HepG2 (cell line): Measurements from ENCODE around the gene SDC3. TPM values are rescaled to one million over a fixed set of nuclear protein-coding genes. Genes with fewer than 3 reads are reported as not detected.
A peak's percentile ranks its signal among the peaks of the same experiment; 100 is the strongest.

Experiments
- ATAC-seq: fragments of 200-7000 bp; cut with Tn5 transposase; 3 replicates; pipeline ENCODE4 v1.9.1; 2020; ENCODE audit warnings: mild to moderate bottlenecking, moderate library complexity
- BruUV-seq: library from RNA; stranded (reverse); fragments of 400-500 nt; replicated peaks from 2 replicates; lab custom pipeline; 2021; lab: Mats Ljungman, UMichigan
- CTCF ChIA-PET: fragments of 300-600 bp; formaldehyde crosslinking; extraction: SDS; loops from one replicate; lab custom pipeline; 2021; ENCODE audit warnings: low total read pairs, inconsistent platforms, low intra/inter-chr PET ratio; lab: Yijun Ruan, JAX
- POLR2A ChIA-PET: fragments of 350-600 bp; sonication (Branson Sonifier 250); formaldehyde crosslinking; loops from one replicate; lab custom pipeline; 2020; ENCODE audit warnings: antibody characterized with exemption, inconsistent platforms; lab: Yijun Ruan, JAX
- DNase-seq: peaks from one replicate; pipeline ENCODE4 v3.0.0-alpha.2; 2015; ENCODE audit warnings: low spot score
- FAIRE-seq: peaks from 3 replicates; lab custom pipeline; 2011; peaks lifted over from hg19 to GRCh38; lab: Jason Lieb, UNC
- H2AFZ ChIP-seq: one replicate; pipeline ENCODE4 v1.6.1; 2011; ENCODE audit warnings: low read length, inconsistent platforms
- H3K27ac ChIP-seq: fragments of 300-600 bp; 3 replicates; pipeline ENCODE4 v1.8.0; 2011; ENCODE audit warnings: mixed run types, mild to moderate bottlenecking, mixed read lengths, low read length, inconsistent platforms; ENCODE audit not compliant: insufficient read depth; ENCODE audit errors: extremely low read length
- H3K27me3 ChIP-seq, 2 experiments: fragments of 200-600 bp in 1 of 2; 2 replicates in 1 of 2; 3 replicates in 1 of 2; pipeline versions ENCODE4 v1.6.0 to v1.8.0; 2011; ENCODE audit warnings: low read length in 2 of 2, mild to moderate bottlenecking in 2 of 2, moderate library complexity in 2 of 2, inconsistent platforms in 1 of 2; ENCODE audit not compliant: insufficient read depth in 2 of 2, control insufficient read depth in 1 of 2
- H3K36me3 ChIP-seq, 2 experiments: fragments of 200-600 bp in 1 of 2; replicated peaks in 1 of 2; 2 replicates in 1 of 2; 3 replicates in 1 of 2; pipeline versions ENCODE4 v1.5.1 to v1.8.0; 2011; ENCODE audit warnings: low read length in 2 of 2, inconsistent platforms in 1 of 2; ENCODE audit not compliant: insufficient read depth in 2 of 2, control insufficient read depth in 1 of 2
- H3K4me1 ChIP-seq: 2 replicates; pipeline ENCODE4 v1.5.1; 2012; ENCODE audit warnings: low read length, inconsistent platforms; ENCODE audit not compliant: insufficient read depth
- H3K4me2 ChIP-seq: 2 replicates; pipeline ENCODE4 v1.6.0; 2011; ENCODE audit warnings: low read depth, low read length, inconsistent platforms
- H3K4me3 ChIP-seq, 3 experiments: fragments of 200-600 bp in 1 of 3; sonication (generic), shearing (Covaris generic) in 1 of 3; replicated peaks in 1 of 3; 2 replicates each; pipeline ENCODE4 v1.5.1; 2011 to 2016; ENCODE audit warnings: low read length in 3 of 3, inconsistent platforms in 2 of 3, low read depth in 2 of 3, mild to moderate bottlenecking in 2 of 3, control low read depth in 1 of 3, mixed read lengths in 1 of 3; ENCODE audit not compliant: insufficient read depth in 1 of 3
- H3K79me2 ChIP-seq: one replicate; pipeline ENCODE4 v1.6.1; 2011; ENCODE audit warnings: low read length, inconsistent platforms; ENCODE audit not compliant: insufficient read depth
- H3K9ac ChIP-seq: 2 replicates; pipeline ENCODE4 v1.6.0; 2011; ENCODE audit warnings: mild to moderate bottlenecking, low read depth, low read length, inconsistent platforms; ENCODE audit not compliant: insufficient read depth
- H3K9me3 ChIP-seq: 2 replicates; pipeline ENCODE4 v1.5.1; 2012; ENCODE audit warnings: mild to moderate bottlenecking, low read length
- H4K20me1 ChIP-seq: 2 replicates; pipeline ENCODE4 v1.6.0; 2011; ENCODE audit warnings: inconsistent platforms, mild to moderate bottlenecking, low read length, moderate library complexity; ENCODE audit not compliant: insufficient read depth
- ASH2L ChIP-seq: fragments of 300-600, 200-600 bp; sonication (generic); IDR thresholded peaks from 2 replicates; pipeline ENCODE4 v1.7.0; 2017; ENCODE audit warnings: low read depth, mild to moderate bottlenecking, moderate library complexity, mixed read lengths, low read length; ENCODE audit not compliant: insufficient read length
- CEBPB ChIP-seq: IDR thresholded peaks from 2 replicates; pipeline ENCODE4 v1.6.1; 2011; ENCODE audit warnings: low read depth, low read length, improper control_type of control experiment, borderline replicate concordance
- ELF3 ChIP-seq: IDR thresholded peaks from 2 replicates; pipeline ENCODE4 v1.6.1; 2016; ENCODE audit warnings: missing genetic modification reagents, missing compliant biosample characterization
- HES4 ChIP-seq: sonication (generic); formaldehyde crosslinking; IDR thresholded peaks from 2 replicates; pipeline ENCODE4 v1.9.0; 2021; ENCODE audit warnings: mild to moderate bottlenecking, missing genetic modification reagents, borderline replicate concordance
- IKZF1 ChIP-seq: fragments of 450-650 bp; IDR thresholded peaks from 2 replicates; pipeline ENCODE4 v1.7.1; 2016
- PAXIP1 ChIP-seq: sonication (generic); formaldehyde crosslinking; conservative IDR thresholded peaks from 2 replicates; pipeline ENCODE4 v1.4.0; 2020; ENCODE audit warnings: mild to moderate bottlenecking, missing genetic modification reagents, moderate library complexity
- RFXAP ChIP-seq: sonication (generic); formaldehyde crosslinking; IDR thresholded peaks from 2 replicates; pipeline ENCODE4 v1.4.0; 2020; ENCODE audit warnings: missing genetic modification reagents, borderline replicate concordance
- SSRP1 ChIP-seq: IDR thresholded peaks from 2 replicates; pipeline ENCODE4 v1.6.1; 2016; ENCODE audit warnings: control low read depth
- ZBTB46 ChIP-seq: sonication (generic); formaldehyde crosslinking; IDR thresholded peaks from 2 replicates; pipeline ENCODE4 v1.4.0; 2020; ENCODE audit warnings: mild to moderate bottlenecking, missing genetic modification reagents, borderline replicate concordance
- ZMYM2 ChIP-seq: sonication (generic); formaldehyde crosslinking; IDR thresholded peaks from 2 replicates; pipeline ENCODE4 v1.8.0; 2022; ENCODE audit warnings: mild to moderate bottlenecking, missing genetic modification reagents
- ZNF816 ChIP-seq: sonication (generic); formaldehyde crosslinking; IDR thresholded peaks from 2 replicates; pipeline ENCODE4 v1.8.0; 2022; ENCODE audit warnings: missing genetic modification reagents, mild to moderate bottlenecking, borderline replicate concordance
- ZNF879 ChIP-seq: sonication (generic); formaldehyde crosslinking; IDR thresholded peaks from 2 replicates; pipeline ENCODE4 v1.8.1; 2023; ENCODE audit warnings: missing genetic modification reagents
- ZSCAN20 ChIP-seq: sonication (generic); formaldehyde crosslinking; IDR thresholded peaks from 2 replicates; pipeline ENCODE4 v1.4.0; 2020; ENCODE audit warnings: missing genetic modification reagents, mild to moderate bottlenecking, borderline replicate concordance
- WGBS: methylation state at CpG from one replicate; pipeline ENCODE4 v1.1.6; 2017; ENCODE audit warnings: low lambda C conversion rate; 5-methylcytosine and 5-hydroxymethylcytosine counted together
- in situ Hi-C: cut with HindIII; loops from 2 replicates; pipeline ENCODE4 v1.10.0; 2017; ENCODE audit warnings: low pct_unique_long_range_greater_than_20kb; ENCODE audit not compliant: extremely low pct_ligation_motif_present
- intact Hi-C: fragments of 100-400 bp; cut with micrococcal nuclease; formaldehyde crosslinking; loops from one replicate; pipeline ENCODE4 v1.10.0; 2022; ENCODE audit not compliant: unreplicated experiment
- polyA plus RNA-seq, 8 experiments: library from polyadenylated mRNA; depleted of rRNA in 3 of 8; stranded (reverse) in 7 of 8; unstranded in 1 of 8; fragments of >200 nt; fragmentation: Illumina TruSeq in 4 of 8; extraction: Trizol in 4 of 8; gene quantifications; 2 replicates each; pipeline versions ENCODE4 v1.2.1 to v1.2.3, GENCODE V29; 2011 to 2016; ENCODE audit warnings: low read depth in 4 of 8, missing spikeins in 1 of 8, mixed read lengths in 1 of 8; ENCODE audit not compliant: insufficient read depth in 1 of 8
- total RNA-seq, 5 experiments: library from RNA; depleted of rRNA; stranded (reverse); fragments of >200 nt; fragmentation: Illumina TruSeq; extraction: Trizol; gene quantifications; 2 replicates each; pipeline ENCODE4 v1.2.3, GENCODE V29; 2016; ENCODE audit warnings: low read depth in 1 of 5

SDC3 gene
- total and polyA plus RNA-seq, 2 of the 13 experiments (the other 11 are each of a cell fraction or from before 2014, with no cell fraction given) = 0.49 to 0.84 TPM

- CTCF ChIA-PET = interaction anchor here (0.8 kb wide), 1 partner anchor 22 kb away, joined by 3 read pairs; no protein-coding TSS in a partner anchor
- H3K9ac ChIP-seq = no peak overlapping the region
- intact Hi-C loops = no loop called here
- H3K79me2 ChIP-seq = no peaks in the 10 kb centered on the region
- FAIRE-seq (no peak), DNase-seq (no peak), ATAC-seq (no peak)
- H3K36me3 ChIP-seq = no peaks in the 10 kb centered on the region
- H3K4me2 ChIP-seq = no peak overlapping the region
- no peaks in the 10 kb centered on the region; the same call in 1 of the 2 replicates for H4K20me1 ChIP-seq
- H3K27ac ChIP-seq = no peak overlapping the region
- in situ Hi-C loops = no loop called here
- 29% methylated on average over 6 of the region's 6 CpGs for WGBS
- H2AFZ ChIP-seq = no peak overlapping the region
- no peaks in the 10 kb centered on the region for H3K9me3 ChIP-seq
- H3K4me3 ChIP-seq = no peak overlapping the region
- peaks cover 0 to 28% of the 10 kb centered on the region in 2 experiments; a peak in 3 of 5 replicates for H3K27me3 ChIP-seq
- TF ChIP-seq SSRP1 (CRISPR knock-in tag) (no peak), IKZF1 (no peak), ZMYM2 (CRISPR knock-in tag) (no peak), HES4 (0 out of 2 replicates have a peak, but pooled peaks have one; percentile 8), ZNF816 (CRISPR knock-in tag) (no peak), ZNF879 (CRISPR knock-in tag) (no peak), ZSCAN20 (CRISPR knock-in tag) (no peak)
- peaks cover 24% of the 10 kb centered on the region for H3K4me1 ChIP-seq
- POLR2A ChIA-PET = interaction anchor here (0.8 to 1.1 kb wide), 3 partner anchors 9 to 45 kb away, joined by 3 read pairs; no protein-coding TSS in a partner anchor
- no TSS peak for BruUV-seq
Observed at GRCh38 chr1:30822966-30823581, 85.5 kb downstream of the SDC3 start.

- Histone ChIP-seq H3K36me3 (no peaks in the 10 kb centered on the region), H3K9ac (no peak overlapping the region), H3K4me3 (no peak overlapping the region), H3K4me2 (peak overlapping the region; percentile 46), H4K20me1 (no peaks in the 10 kb centered on the region; the same call in 1 of the 2 replicates), H2AFZ (no peak overlapping the region), H3K9me3 (no peaks in the 10 kb centered on the region), H3K27ac (no peak overlapping the region), H3K27me3 (peaks cover 2 to 32% of the 10 kb centered on the region in 2 experiments; a peak in 4 of 5 replicates), H3K4me1 (peaks cover 24% of the 10 kb centered on the region), H3K79me2 (no peaks in the 10 kb centered on the region)
- ChIA-PET POLR2A (no interaction called here), CTCF (interaction anchor here (0.8 kb wide), 1 partner anchor 21 kb away, joined by 3 read pairs; no protein-coding TSS in a partner anchor)
- BruUV-seq = no TSS peak
- FAIRE-seq = peak; percentile 52
- WGBS = 0% methylated on average over 1 of the region's 1 CpG
- intact Hi-C loops (no loop called here), in situ Hi-C loops (no loop called here)
- DNase-seq = peak; percentile 50
- no peak for ATAC-seq
- 0 out of 2 replicates have a peak, but pooled peaks have one; percentile 13 for TF ChIP-seq ELF3 (CRISPR knock-in tag)
- TF ChIP-seq ZBTB46 (CRISPR knock-in tag) = no peak
- TF ChIP-seq RFXAP (CRISPR knock-in tag) = no peak
- peak; percentile 17 for TF ChIP-seq ASH2L
- TF ChIP-seq CEBPB = peak; percentile 52; the same call in 1 of the 2 replicates
- TF ChIP-seq PAXIP1 = 0 out of 2 replicates have a peak, but pooled peaks have one; percentile 26
Observed at GRCh38 chr1:30822006-30822405, 86.6 kb downstream of the SDC3 start.
